GM23338 (cell line): Measurements from ENCODE around the gene ZNF365. TPM values are rescaled to one million over a fixed set of nuclear protein-coding genes. Genes with fewer than 3 reads are reported as not detected.
A peak's percentile ranks its signal among the peaks of the same experiment; 100 is the strongest.

Experiments used
- ATAC-seq: fragments of 200-7000 bp; cut with Tn5 transposase; 3 replicates; pipeline ENCODE4 v1.9.1; 2020
- DNase-seq: peaks from one replicate; pipeline ENCODE4 v3.0.0-alpha.2; 2015; ENCODE audit warnings: low spot score
- H2AFZ ChIP-seq: fragments of 200-600 bp; sonication (generic); 2 replicates; pipeline ENCODE4 v1.8.0; 2016; ENCODE audit warnings: antibody characterized with exemption, mild to moderate bottlenecking, moderate library complexity
- H3F3A ChIP-seq: fragments of 200-600 bp; sonication (generic); replicated peaks from 2 replicates; pipeline ENCODE4 v1.8.0; 2017; ENCODE audit warnings: antibody characterized with exemption, mixed run types, low read depth
- H3K27ac ChIP-seq: fragments of 200-600 bp; sonication (generic); 2 replicates; pipeline ENCODE4 v1.6.1; 2016; ENCODE audit warnings: low read depth
- H3K27me3 ChIP-seq: fragments of 200-600 bp; sonication (generic); 2 replicates; pipeline ENCODE4 v1.8.0; 2016; ENCODE audit warnings: mild to moderate bottlenecking, mixed run types, moderate library complexity; ENCODE audit not compliant: insufficient read depth
- H3K36me3 ChIP-seq: fragments of 200-600 bp; sonication (generic); 2 replicates; pipeline ENCODE4 v1.8.0; 2016; ENCODE audit warnings: mild to moderate bottlenecking; ENCODE audit not compliant: insufficient read depth
- H3K4me1 ChIP-seq: fragments of 200-600 bp; sonication (generic); 2 replicates; pipeline ENCODE4 v1.8.0; 2016; ENCODE audit warnings: mild to moderate bottlenecking, moderate library complexity; ENCODE audit not compliant: insufficient read depth
- H3K4me2 ChIP-seq: fragments of 200-600 bp; sonication (generic); 2 replicates; pipeline ENCODE4 v1.7.1; 2017; ENCODE audit warnings: mixed run types
- H3K4me3 ChIP-seq: fragments of 200-600 bp; sonication (generic); 2 replicates; pipeline ENCODE4 v1.6.1; 2016; ENCODE audit warnings: mixed run types
- H3K79me2 ChIP-seq: fragments of 200-600 bp; sonication (generic); replicated peaks from 2 replicates; pipeline ENCODE4 v1.8.0; 2017; ENCODE audit warnings: mild to moderate bottlenecking; ENCODE audit not compliant: insufficient read depth
- H3K9me2 ChIP-seq: fragments of 200-600 bp; sonication (generic); 2 replicates; pipeline ENCODE4 v1.8.0; 2017; ENCODE audit not compliant: insufficient read depth
- H4K20me1 ChIP-seq: fragments of 200-600 bp; sonication (generic); replicated peaks from 2 replicates; pipeline ENCODE4 v1.8.0; 2017; ENCODE audit warnings: mild to moderate bottlenecking; ENCODE audit not compliant: insufficient read depth
- H3K27ac Mint-ChIP-seq: 2 replicates; pipeline ENCODE4 v1.8.0; 2020; ENCODE audit warnings: inconsistent platforms, mild to moderate bottlenecking, moderate library complexity, mixed read lengths
- H3K27me3 Mint-ChIP-seq: 3 replicates; pipeline ENCODE4 v1.8.0; 2022; ENCODE audit warnings: low read depth, mild to moderate bottlenecking, moderate library complexity, mixed read lengths, inconsistent platforms; ENCODE audit not compliant: insufficient read depth, poor library complexity
- H3K36me3 Mint-ChIP-seq: 3 replicates; pipeline ENCODE4 v1.8.0; 2021; ENCODE audit warnings: low read depth, mild to moderate bottlenecking, inconsistent platforms, moderate library complexity, mixed read lengths
- H3K4me1 Mint-ChIP-seq: 3 replicates; pipeline ENCODE4 v1.8.0; 2020; ENCODE audit warnings: mild to moderate bottlenecking, inconsistent platforms, mixed read lengths
- H3K4me3 Mint-ChIP-seq: 3 replicates; pipeline ENCODE4 v1.8.0; 2021; ENCODE audit warnings: moderate library complexity, mild to moderate bottlenecking, inconsistent platforms, mixed read lengths
- H3K9me3 Mint-ChIP-seq: 3 replicates; pipeline ENCODE4 v1.8.0; 2020; ENCODE audit warnings: moderate library complexity, mild to moderate bottlenecking, inconsistent platforms, mixed read lengths
- EZH2phosphoT487 ChIP-seq: fragments of 200-600 bp; sonication (generic); IDR thresholded peaks from one replicate; pipeline ENCODE4 v1.8.1; 2018; ENCODE audit warnings: antibody characterized with exemption; ENCODE audit not compliant: unreplicated experiment
- ZNF114 ChIP-seq: fragments of 250-450 bp; sonication (Bioruptor Pico); IDR thresholded peaks from 2 replicates; pipeline ENCODE4 v1.5.0; 2020; ENCODE audit warnings: mild to moderate bottlenecking, moderate library complexity
- ZNF331 ChIP-seq: fragments of 250-450 bp; sonication (Bioruptor Pico); IDR thresholded peaks from 2 replicates; pipeline ENCODE4 v1.5.0; 2020; ENCODE audit warnings: low read depth, mild to moderate bottlenecking, moderate library complexity
- polyA plus RNA-seq: library from polyadenylated mRNA; unstranded; fragments of >200 nt; fragmentation: Nextera tagmentation; extraction: Ambion mirVana; gene quantifications from 2 replicates; pipeline ENCODE4 v1.2.1, GENCODE V29; 2016
- total RNA-seq: library from RNA; depleted of rRNA; stranded (reverse); fragments of >200 nt; shearing (Covaris generic); gene quantifications from 2 replicates; pipeline ENCODE4 v1.2.3, GENCODE V29; 2014
- TF ChIP-seq, protein P1 (sequence below), 2 experiments: fragments of 200-600 bp in 1 of 2; sonication (generic) in 1 of 2; conservative IDR thresholded peaks; 2 replicates each; pipeline versions ENCODE4 v1.5.1 to v1.6.1; 2016 to 2017; ENCODE audit warnings: antibody characterized with exemption in 2 of 2, low read depth in 2 of 2, mild to moderate bottlenecking in 2 of 2, moderate library complexity in 1 of 2
- TF ChIP-seq, protein P2 (sequence below): fragments of 250-450 bp; sonication (Bioruptor Pico); IDR thresholded peaks from 2 replicates; pipeline ENCODE4 v1.5.0; 2020; ENCODE audit warnings: mild to moderate bottlenecking, moderate library complexity
- TF ChIP-seq, protein P3 (sequence below): IDR thresholded peaks from 2 replicates; pipeline ENCODE4 v1.6.1; 2016; ENCODE audit warnings: antibody characterized with exemption

The ZNF365 gene
- total and polyA plus RNA-seq, 2 experiments from 2014 or later: 0.19 to 0.59 TPM

DNA sequence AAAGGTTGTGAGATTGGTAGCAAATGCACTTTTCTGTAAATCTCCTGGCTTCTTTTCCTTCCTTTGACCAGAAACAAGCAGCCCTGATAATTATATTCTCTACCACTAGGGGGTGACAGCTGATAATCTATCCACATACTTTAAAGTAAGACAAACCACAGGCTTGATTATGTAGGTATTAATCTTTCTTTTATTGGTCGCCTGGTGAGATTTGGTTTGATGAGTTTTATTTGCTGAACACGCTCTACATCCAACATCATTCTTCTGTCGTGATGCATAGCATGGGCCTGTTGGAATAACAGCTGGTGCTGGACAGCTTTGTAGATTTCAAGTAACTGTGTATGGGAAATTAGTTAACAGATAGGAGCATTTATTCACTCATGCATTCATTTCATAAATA is 63.5 kb downstream of the ZNF365 start:
- H3K4me1 Mint-ChIP-seq: peaks cover 13% of the 10 kb centered on the region; the same call in 2 of the 3 replicates
- H3K36me3 Mint-ChIP-seq: no peaks in the 10 kb centered on the region
- no peak overlapping the region for H3K4me2 ChIP-seq
- no peaks in the 10 kb centered on the region for H3K9me2 ChIP-seq
- DNase-seq (peak; percentile 80), ATAC-seq (peak; percentile 47; the same call in 2 of the 3 replicates)
- H3K79me2 ChIP-seq: no peaks in the 10 kb centered on the region
- H3K27ac ChIP-seq: no peak overlapping the region
- H2AFZ ChIP-seq: no peak overlapping the region
- TF ChIP-seq EZH2phosphoT487 (no peak), ZNF114 (CRISPR knock-in tag) (no peak), ZNF331 (no peak)
- TF ChIP-seq, protein P1, sequence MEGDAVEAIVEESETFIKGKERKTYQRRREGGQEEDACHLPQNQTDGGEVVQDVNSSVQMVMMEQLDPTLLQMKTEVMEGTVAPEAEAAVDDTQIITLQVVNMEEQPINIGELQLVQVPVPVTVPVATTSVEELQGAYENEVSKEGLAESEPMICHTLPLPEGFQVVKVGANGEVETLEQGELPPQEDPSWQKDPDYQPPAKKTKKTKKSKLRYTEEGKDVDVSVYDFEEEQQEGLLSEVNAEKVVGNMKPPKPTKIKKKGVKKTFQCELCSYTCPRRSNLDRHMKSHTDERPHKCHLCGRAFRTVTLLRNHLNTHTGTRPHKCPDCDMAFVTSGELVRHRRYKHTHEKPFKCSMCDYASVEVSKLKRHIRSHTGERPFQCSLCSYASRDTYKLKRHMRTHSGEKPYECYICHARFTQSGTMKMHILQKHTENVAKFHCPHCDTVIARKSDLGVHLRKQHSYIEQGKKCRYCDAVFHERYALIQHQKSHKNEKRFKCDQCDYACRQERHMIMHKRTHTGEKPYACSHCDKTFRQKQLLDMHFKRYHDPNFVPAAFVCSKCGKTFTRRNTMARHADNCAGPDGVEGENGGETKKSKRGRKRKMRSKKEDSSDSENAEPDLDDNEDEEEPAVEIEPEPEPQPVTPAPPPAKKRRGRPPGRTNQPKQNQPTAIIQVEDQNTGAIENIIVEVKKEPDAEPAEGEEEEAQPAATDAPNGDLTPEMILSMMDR (conservative IDR thresholded peaks at IDR 0.05; ENCODE audit: low read depth in 2 of 2): peak; percentile 69 to 90
- TF ChIP-seq, protein P2, sequence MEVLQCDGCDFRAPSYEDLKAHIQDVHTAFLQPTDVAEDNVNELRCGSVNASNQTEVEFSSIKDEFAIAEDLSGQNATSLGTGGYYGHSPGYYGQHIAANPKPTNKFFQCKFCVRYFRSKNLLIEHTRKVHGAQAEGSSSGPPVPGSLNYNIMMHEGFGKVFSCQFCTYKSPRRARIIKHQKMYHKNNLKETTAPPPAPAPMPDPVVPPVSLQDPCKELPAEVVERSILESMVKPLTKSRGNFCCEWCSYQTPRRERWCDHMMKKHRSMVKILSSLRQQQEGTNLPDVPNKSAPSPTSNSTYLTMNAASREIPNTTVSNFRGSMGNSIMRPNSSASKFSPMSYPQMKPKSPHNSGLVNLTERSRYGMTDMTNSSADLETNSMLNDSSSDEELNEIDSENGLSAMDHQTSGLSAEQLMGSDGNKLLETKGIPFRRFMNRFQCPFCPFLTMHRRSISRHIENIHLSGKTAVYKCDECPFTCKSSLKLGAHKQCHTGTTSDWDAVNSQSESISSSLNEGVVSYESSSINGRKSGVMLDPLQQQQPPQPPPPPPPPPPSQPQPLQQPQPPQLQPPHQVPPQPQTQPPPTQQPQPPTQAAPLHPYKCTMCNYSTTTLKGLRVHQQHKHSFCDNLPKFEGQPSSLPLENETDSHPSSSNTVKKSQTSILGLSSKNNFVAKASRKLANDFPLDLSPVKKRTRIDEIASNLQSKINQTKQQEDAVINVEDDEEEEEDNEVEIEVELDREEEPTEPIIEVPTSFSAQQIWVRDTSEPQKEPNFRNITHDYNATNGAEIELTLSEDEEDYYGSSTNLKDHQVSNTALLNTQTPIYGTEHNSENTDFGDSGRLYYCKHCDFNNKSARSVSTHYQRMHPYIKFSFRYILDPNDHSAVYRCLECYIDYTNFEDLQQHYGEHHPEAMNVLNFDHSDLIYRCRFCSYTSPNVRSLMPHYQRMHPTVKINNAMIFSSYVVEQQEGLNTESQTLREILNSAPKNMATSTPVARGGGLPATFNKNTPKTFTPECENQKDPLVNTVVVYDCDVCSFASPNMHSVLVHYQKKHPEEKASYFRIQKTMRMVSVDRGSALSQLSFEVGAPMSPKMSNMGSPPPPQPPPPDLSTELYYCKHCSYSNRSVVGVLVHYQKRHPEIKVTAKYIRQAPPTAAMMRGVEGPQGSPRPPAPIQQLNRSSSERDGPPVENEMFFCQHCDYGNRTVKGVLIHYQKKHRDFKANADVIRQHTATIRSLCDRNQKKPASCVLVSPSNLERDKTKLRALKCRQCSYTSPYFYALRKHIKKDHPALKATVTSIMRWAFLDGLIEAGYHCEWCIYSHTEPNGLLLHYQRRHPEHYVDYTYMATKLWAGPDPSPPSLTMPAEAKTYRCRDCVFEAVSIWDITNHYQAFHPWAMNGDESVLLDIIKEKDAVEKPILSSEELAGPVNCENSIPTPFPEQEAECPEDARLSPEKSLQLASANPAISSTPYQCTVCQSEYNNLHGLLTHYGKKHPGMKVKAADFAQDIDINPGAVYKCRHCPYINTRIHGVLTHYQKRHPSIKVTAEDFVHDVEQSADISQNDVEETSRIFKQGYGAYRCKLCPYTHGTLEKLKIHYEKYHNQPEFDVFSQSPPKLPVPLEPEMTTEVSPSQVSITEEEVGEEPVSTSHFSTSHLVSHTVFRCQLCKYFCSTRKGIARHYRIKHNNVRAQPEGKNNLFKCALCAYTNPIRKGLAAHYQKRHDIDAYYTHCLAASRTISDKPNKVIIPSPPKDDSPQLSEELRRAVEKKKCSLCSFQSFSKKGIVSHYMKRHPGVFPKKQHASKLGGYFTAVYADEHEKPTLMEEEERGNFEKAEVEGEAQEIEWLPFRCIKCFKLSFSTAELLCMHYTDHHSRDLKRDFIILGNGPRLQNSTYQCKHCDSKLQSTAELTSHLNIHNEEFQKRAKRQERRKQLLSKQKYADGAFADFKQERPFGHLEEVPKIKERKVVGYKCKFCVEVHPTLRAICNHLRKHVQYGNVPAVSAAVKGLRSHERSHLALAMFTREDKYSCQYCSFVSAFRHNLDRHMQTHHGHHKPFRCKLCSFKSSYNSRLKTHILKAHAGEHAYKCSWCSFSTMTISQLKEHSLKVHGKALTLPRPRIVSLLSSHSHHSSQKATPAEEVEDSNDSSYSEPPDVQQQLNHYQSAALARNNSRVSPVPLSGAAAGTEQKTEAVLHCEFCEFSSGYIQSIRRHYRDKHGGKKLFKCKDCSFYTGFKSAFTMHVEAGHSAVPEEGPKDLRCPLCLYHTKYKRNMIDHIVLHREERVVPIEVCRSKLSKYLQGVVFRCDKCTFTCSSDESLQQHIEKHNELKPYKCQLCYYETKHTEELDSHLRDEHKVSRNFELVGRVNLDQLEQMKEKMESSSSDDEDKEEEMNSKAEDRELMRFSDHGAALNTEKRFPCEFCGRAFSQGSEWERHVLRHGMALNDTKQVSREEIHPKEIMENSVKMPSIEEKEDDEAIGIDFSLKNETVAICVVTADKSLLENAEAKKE (CRISPR knock-in tag): no peak
- TF ChIP-seq, protein P3, sequence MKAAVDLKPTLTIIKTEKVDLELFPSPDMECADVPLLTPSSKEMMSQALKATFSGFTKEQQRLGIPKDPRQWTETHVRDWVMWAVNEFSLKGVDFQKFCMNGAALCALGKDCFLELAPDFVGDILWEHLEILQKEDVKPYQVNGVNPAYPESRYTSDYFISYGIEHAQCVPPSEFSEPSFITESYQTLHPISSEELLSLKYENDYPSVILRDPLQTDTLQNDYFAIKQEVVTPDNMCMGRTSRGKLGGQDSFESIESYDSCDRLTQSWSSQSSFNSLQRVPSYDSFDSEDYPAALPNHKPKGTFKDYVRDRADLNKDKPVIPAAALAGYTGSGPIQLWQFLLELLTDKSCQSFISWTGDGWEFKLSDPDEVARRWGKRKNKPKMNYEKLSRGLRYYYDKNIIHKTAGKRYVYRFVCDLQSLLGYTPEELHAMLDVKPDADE: no peak
- H3K4me3 Mint-ChIP-seq: no peak overlapping the region
- no peaks in the 10 kb centered on the region for H3F3A ChIP-seq
- no peaks in the 10 kb centered on the region for H3K27me3 Mint-ChIP-seq
- H3K36me3 ChIP-seq: no peaks in the 10 kb centered on the region
- no peak overlapping the region for H3K4me3 ChIP-seq
- no peaks in the 10 kb centered on the region for H4K20me1 ChIP-seq
- no peak overlapping the region for H3K27ac Mint-ChIP-seq
- no peaks in the 10 kb centered on the region for H3K27me3 ChIP-seq
- no peaks in the 10 kb centered on the region for H3K9me3 Mint-ChIP-seq
- no peaks in the 10 kb centered on the region for H3K4me1 ChIP-seq
